Measurements from ENCODE around the gene GGA2. TPM values are rescaled to one million over a fixed set of nuclear protein-coding genes. Genes with fewer than 3 reads are reported as not detected.
"Not testable (repeated sequence)": the region's sequence is repeated elsewhere in the genome, so short reads cannot be mapped to it uniquely, and the experiment has no call there.

The GGA2 gene
- total RNA-seq, 1 experiment from 2014 or later: 92.7 TPM

DNA sequence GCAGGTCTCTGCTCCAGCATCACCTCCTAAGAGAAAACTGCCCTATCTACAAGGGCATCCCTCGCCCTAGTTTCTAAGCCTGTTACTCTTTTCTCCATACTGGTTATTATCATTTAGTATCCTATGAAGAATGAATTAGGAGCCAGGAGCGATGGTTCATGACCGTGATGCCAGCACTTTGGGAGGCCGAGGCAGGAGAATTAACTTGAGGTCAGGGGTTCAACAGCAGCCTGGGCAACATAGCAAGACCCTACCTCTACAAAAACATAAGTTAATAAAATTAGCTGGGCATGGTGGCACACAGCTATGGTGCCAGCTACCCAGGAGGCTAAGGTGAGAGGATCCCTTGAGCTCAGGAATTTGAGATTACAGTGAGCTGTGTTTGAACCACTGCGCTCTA lies 39.6 kb upstream of the GGA2 start:
- BruUV-seq (replicated peaks): no TSS peak
- DNase-seq: no peak
- POLR2A ChIA-PET: interaction anchor here (0.7 kb wide), 1 partner anchor 50 kb away, joined by 11 read pairs; no protein-coding TSS in a partner anchor
- Histone ChIP-seq H3K4me1 (no peaks in the 10 kb centered on the region), H3K36me3 (ENCODE audit: control insufficient read depth, insufficient read depth, low read length) (peaks cover 4% of the 10 kb centered on the region), H3K9me3 (no peaks in the 10 kb centered on the region), H3K4me3 (ENCODE audit: low read depth, low read length) (no peak overlapping the region), H3K27me3 (replicated peaks; ENCODE audit: control insufficient read depth, insufficient read depth, low read length) (no peaks in the 10 kb centered on the region)
- intact Hi-C loops (cut with micrococcal nuclease; ENCODE audit: unreplicated experiment): no loop called here
- peaks cover 44% of the 10 kb centered on the region for H3K36me3 Mint-ChIP-seq (ENCODE audit: insufficient read depth, unreplicated experiment)
- no peak overlapping the region for H3K27ac Mint-ChIP-seq (ENCODE audit: unreplicated experiment)
- H3K27me3 Mint-ChIP-seq (ENCODE audit: insufficient read depth, unreplicated experiment): no peaks in the 10 kb centered on the region
- CTCF ChIA-PET: no interaction called here
- TF ChIP-seq, protein P1, sequence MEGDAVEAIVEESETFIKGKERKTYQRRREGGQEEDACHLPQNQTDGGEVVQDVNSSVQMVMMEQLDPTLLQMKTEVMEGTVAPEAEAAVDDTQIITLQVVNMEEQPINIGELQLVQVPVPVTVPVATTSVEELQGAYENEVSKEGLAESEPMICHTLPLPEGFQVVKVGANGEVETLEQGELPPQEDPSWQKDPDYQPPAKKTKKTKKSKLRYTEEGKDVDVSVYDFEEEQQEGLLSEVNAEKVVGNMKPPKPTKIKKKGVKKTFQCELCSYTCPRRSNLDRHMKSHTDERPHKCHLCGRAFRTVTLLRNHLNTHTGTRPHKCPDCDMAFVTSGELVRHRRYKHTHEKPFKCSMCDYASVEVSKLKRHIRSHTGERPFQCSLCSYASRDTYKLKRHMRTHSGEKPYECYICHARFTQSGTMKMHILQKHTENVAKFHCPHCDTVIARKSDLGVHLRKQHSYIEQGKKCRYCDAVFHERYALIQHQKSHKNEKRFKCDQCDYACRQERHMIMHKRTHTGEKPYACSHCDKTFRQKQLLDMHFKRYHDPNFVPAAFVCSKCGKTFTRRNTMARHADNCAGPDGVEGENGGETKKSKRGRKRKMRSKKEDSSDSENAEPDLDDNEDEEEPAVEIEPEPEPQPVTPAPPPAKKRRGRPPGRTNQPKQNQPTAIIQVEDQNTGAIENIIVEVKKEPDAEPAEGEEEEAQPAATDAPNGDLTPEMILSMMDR (IDR thresholded peaks at IDR 0.05; ENCODE audit: insufficient read depth in 1 of 2, low read depth in 1 of 2, low read length in 1 of 2, severe bottlenecking in 1 of 2, unreplicated experiment in 1 of 2): no peak
- no peak overlapping the region for H3K4me3 Mint-ChIP-seq (ENCODE audit: unreplicated experiment)
- H3K4me1 Mint-ChIP-seq (ENCODE audit: low read depth, unreplicated experiment): no peaks in the 10 kb centered on the region
- no peaks in the 10 kb centered on the region for H3K9me3 Mint-ChIP-seq (ENCODE audit: unreplicated experiment)

DNA sequence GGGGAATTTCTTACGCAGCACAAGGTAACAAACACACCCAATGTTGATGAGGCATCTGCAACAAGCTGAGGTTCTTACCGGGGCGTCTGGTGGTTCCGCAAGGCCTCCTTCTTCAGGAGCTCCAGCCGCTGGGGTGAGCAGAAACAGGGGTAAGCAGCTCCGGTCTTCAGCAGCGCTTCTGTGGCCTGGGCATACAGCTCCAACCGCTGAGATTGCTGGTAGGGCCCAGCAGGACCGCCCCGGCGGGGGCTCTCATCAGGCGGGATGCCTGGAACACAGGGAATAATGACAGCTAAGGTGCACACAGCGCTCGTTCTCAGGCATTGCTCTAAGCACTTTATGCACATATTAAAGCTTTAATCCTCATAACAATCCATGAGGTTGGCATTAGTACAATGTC lies 34.1 kb upstream of the GGA2 start:
- Histone ChIP-seq H3K36me3 (ENCODE audit: control insufficient read depth, insufficient read depth, low read length) (no peaks in the 10 kb centered on the region), H3K4me1 (no peaks in the 10 kb centered on the region), H3K27me3 (replicated peaks; ENCODE audit: control insufficient read depth, insufficient read depth, low read length) (no peaks in the 10 kb centered on the region), H3K4me3 (ENCODE audit: low read depth, low read length) (no peak overlapping the region), H3K9me3 (no peaks in the 10 kb centered on the region)
- no peaks in the 10 kb centered on the region for H3K9me3 Mint-ChIP-seq (ENCODE audit: unreplicated experiment)
- CTCF ChIA-PET: no interaction called here
- peaks cover 36% of the 10 kb centered on the region for H3K36me3 Mint-ChIP-seq (ENCODE audit: insufficient read depth, unreplicated experiment)
- no peak for DNase-seq
- TF ChIP-seq, protein P1 (IDR thresholded peaks at IDR 0.05; ENCODE audit: insufficient read depth in 1 of 2, low read depth in 1 of 2, low read length in 1 of 2, severe bottlenecking in 1 of 2, unreplicated experiment in 1 of 2): no peak
- H3K4me3 Mint-ChIP-seq (ENCODE audit: unreplicated experiment): no peak overlapping the region
- no peak overlapping the region for H3K27ac Mint-ChIP-seq (ENCODE audit: unreplicated experiment)
- BruUV-seq (replicated peaks): no TSS peak
- intact Hi-C loops (cut with micrococcal nuclease; ENCODE audit: unreplicated experiment): no loop called here
- POLR2A ChIA-PET: no interaction called here
- H3K27me3 Mint-ChIP-seq (ENCODE audit: insufficient read depth, unreplicated experiment): no peaks in the 10 kb centered on the region
- no peaks in the 10 kb centered on the region for H3K4me1 Mint-ChIP-seq (ENCODE audit: low read depth, unreplicated experiment)

DNA sequence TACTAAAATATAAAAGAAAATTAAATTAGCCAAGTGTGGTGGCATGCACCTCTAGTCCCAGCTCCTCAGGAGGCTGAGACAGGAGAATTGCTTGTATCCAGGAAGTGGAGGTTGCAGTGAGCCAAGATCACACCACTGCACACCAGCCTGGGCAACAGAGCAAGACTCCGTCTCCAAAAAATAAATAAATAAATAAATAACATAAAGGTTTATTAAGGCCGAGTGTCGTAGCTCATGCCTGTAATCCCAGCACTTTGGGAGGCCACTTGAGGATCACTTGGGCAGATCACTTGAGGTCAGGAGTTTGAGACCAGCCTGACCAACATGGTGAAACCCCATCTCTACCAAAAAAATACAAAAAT lies 30.5 kb upstream of the GGA2 start:
- intact Hi-C loops (cut with micrococcal nuclease; ENCODE audit: unreplicated experiment); BruUV-seq (replicated peaks); H3K27ac Mint-ChIP-seq (ENCODE audit: unreplicated experiment); H3K36me3 ChIP-seq (ENCODE audit: control insufficient read depth, insufficient read depth, low read length); H3K9me3 ChIP-seq; DNase-seq; H3K4me1 Mint-ChIP-seq (ENCODE audit: low read depth, unreplicated experiment); H3K4me3 ChIP-seq (ENCODE audit: low read depth, low read length); H3K4me3 Mint-ChIP-seq (ENCODE audit: unreplicated experiment); H3K4me1 ChIP-seq; CTCF ChIA-PET; H3K27me3 Mint-ChIP-seq (ENCODE audit: insufficient read depth, unreplicated experiment); H3K27me3 ChIP-seq (replicated peaks; ENCODE audit: control insufficient read depth, insufficient read depth, low read length); H3K9me3 Mint-ChIP-seq (ENCODE audit: unreplicated experiment): not testable (repeated sequence)
- peaks cover 21% of the 10 kb centered on the region for H3K36me3 Mint-ChIP-seq (ENCODE audit: insufficient read depth, unreplicated experiment)
- POLR2A ChIA-PET: interaction anchor here (1.0 kb wide), 1 partner anchor 17 kb away, joined by 6 read pairs; the partner anchor contains the start of genes EARS2 and UBFD1
